Body of pancreas (tissue), 4 donors: ENCODE measurements around the gene GALNT9. TPM values are rescaled to one million over a fixed set of nuclear protein-coding genes. Genes with fewer than 3 reads are reported as not detected.

Source experiments
- ATAC-seq: fragments of 150-250 bp; one replicate; pipeline ENCODE4 v1.9.1; 2016
- DNase-seq, 4 donors: peaks; one replicate each; pipeline ENCODE4 v3.0.0-alpha.2; 2019
- H3K27ac ChIP-seq, 4 donors: fragments of 200-600 bp; sonication (generic); 1 replicate in 3 of 4; 2 replicates in 1 of 4; pipeline versions ENCODE4 v1.5.1 to v1.6.1; 2016 to 2019; ENCODE audit warnings: mild to moderate bottlenecking in 1 of 4, mixed read lengths in 1 of 4, moderate library complexity in 1 of 4
- H3K27me3 ChIP-seq, 2 donors: fragments of 200-600 bp; sonication (generic); one replicate each; pipeline ENCODE4 v1.6.0; 2016; ENCODE audit warnings: mild to moderate bottlenecking in 1 of 2
- H3K36me3 ChIP-seq, 2 donors: fragments of 200-600 bp; sonication (generic); replicated peaks in 1 of 2; 2 replicates each; pipeline ENCODE4 v1.5.1; 2016; ENCODE audit warnings: low read depth in 2 of 2; ENCODE audit not compliant: insufficient read depth in 1 of 2
- H3K4me1 ChIP-seq: fragments of 200-600 bp; sonication (generic); one replicate; pipeline ENCODE4 v1.6.0; 2016
- H3K4me3 ChIP-seq, 2 donors: fragments of 200-600 bp; sonication (generic); 1 replicate in 1 of 2; 2 replicates in 1 of 2; pipeline ENCODE4 v1.5.1; 2016 to 2019
- H3K9me3 ChIP-seq, 3 donors: fragments of 200-600 bp; sonication (generic); 1 replicate in 2 of 3; 2 replicates in 1 of 3; pipeline ENCODE4 v1.5.1; 2016
- CTCF ChIP-seq, 7 experiments: fragments of 450-650 bp in 4 of 7; fragments of 200-600 bp in 3 of 7; sonication (generic) in 3 of 7; IDR thresholded peaks; one replicate each; pipeline ENCODE4 v1.5.1; 2016 to 2019; ENCODE audit warnings: antibody characterized with exemption in 7 of 7
- POLR2A ChIP-seq, 3 donors: fragments of 450-650 bp; IDR thresholded peaks; one replicate each; pipeline ENCODE4 v1.6.1; 2016; ENCODE audit warnings: antibody characterized with exemption in 3 of 3, mild to moderate bottlenecking in 2 of 3
- WGBS, 2 donors: methylation state at CpG; one replicate each; pipeline ENCODE4 v1.1.5; 2017; 5-methylcytosine and 5-hydroxymethylcytosine counted together
- intact Hi-C: fragments of 100-400 bp; cut with DNase I; formaldehyde crosslinking; loops from one replicate; pipeline ENCODE4 v1.15.1; 2023
- total RNA-seq, 2 donors: library from RNA; depleted of rRNA; stranded (reverse); fragments of >200 nt; gene quantifications; one replicate each; pipeline ENCODE4 v1.1.0, GENCODE V29; 2016

Gene GALNT9
- total RNA-seq, 2 donors from 2014 or later = not detected

DNA sequence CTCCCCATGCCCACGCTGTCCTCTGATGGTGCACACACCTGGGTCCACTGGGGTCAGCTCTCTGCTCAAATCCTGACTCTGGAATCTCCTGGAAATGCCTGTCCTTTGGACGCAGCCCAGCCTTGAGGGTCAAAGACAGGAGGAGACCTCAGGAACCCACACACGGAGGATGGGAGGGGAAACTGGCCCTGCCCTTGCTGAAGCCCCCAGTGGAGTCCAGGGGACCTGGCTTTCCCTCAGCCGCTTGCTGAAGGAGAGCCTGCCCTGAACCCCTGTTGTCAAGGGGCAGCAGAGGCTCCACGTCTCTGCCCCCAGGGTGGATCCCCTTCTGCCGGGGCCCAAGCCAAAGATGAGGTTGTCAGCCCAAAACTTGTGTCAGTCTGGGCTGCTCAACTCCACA is 16.9 kb downstream of the GALNT9 start:
- 61 to 67% methylated on average over 4 to 6 of the region's 6 CpGs for WGBS, 2 donors
- intact Hi-C loops = no loop called here
- ATAC-seq = no peak
- TF ChIP-seq POLR2A (IDR thresholded peaks at IDR 0.05) (no peak), CTCF (IDR thresholded peaks at IDR 0.05) (no peak)
- no peaks in the 10 kb centered on the region for H3K4me1 ChIP-seq
- peaks cover 0 to 15% (median 0%) of the 10 kb centered on the region in 3 donors for H3K9me3 ChIP-seq
- H3K4me3 ChIP-seq = no peak overlapping the region
- no peaks in the 10 kb centered on the region for H3K36me3 ChIP-seq
- no peak for DNase-seq
- H3K27me3 ChIP-seq = no peaks in the 10 kb centered on the region
- H3K27ac ChIP-seq = no peak overlapping the region

DNA sequence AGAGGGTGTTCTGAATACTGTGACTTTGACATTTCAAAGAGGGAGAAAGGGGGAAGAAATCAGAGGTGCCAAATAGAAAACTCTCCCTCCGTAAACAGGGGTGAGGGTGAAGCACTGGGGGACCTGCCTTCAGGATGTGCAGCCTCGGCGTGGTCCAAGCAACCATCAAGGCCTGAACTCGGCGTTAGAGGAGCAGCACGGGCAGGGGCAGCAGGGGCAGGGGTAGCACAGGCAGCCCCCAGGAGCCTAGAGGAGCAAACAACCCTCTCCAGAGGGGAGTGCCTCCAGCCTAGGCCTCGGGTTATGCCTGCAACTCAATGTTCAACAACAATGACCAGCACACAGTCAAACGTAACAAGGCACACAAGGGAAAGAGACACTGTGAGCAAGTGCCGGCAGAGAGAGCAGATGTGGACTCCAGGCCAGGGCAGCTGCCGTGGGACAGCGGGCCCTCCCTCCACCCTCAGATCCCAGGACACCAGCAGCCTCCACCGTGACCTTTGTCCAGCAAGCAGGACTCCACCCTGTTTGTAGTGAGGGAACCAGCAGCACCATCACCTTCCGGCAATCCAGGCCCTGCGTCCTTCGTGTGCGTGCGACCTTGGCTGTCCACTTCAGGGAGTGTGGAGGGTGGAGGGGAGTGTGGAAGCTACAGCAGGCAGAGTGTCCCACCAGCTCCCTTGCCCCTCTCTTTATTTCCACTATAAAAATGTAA is 18.0 kb downstream of the GALNT9 start:
- Histone ChIP-seq H3K36me3 (no peaks in the 10 kb centered on the region), H3K4me1 (no peaks in the 10 kb centered on the region), H3K27ac (no peak overlapping the region), H3K27me3 (no peaks in the 10 kb centered on the region), H3K9me3 (peaks cover 0 to 15% (median 0%) of the 10 kb centered on the region in 3 donors), H3K4me3 (no peak overlapping the region)
- intact Hi-C loops = no loop called here
- no peak for TF ChIP-seq CTCF (IDR thresholded peaks at IDR 0.05)
- TF ChIP-seq POLR2A (IDR thresholded peaks at IDR 0.05) = no peak
- DNase-seq (no peak), ATAC-seq (no peak)
- 73 to 83% methylated on average over 15 to 17 of the region's 17 CpGs for WGBS, 2 donors

GRCh38 chr12:132310181-132311040 is 19.0 kb downstream of the GALNT9 start:
- intact Hi-C loops = no loop called here

GRCh38 chr12:132309596-132310086 is 19.7 kb downstream of the GALNT9 start:
- WGBS, 2 donors = 72 to 80% methylated on average over 21 of the region's 21 CpGs
- no peak overlapping the region for H3K27ac ChIP-seq
- peaks cover 0 to 15% (median 0%) of the 10 kb centered on the region in 3 donors for H3K9me3 ChIP-seq
- H3K36me3 ChIP-seq = no peaks in the 10 kb centered on the region
- TF ChIP-seq POLR2A (IDR thresholded peaks at IDR 0.05) (no peak), CTCF (IDR thresholded peaks at IDR 0.05) (no peak)
- no peaks in the 10 kb centered on the region for H3K4me1 ChIP-seq
- H3K4me3 ChIP-seq = no peak overlapping the region
- H3K27me3 ChIP-seq = no peaks in the 10 kb centered on the region
- DNase-seq = no peak
- ATAC-seq = no peak
- intact Hi-C loops = no loop called here

More at GRCh38 chr12:132310181-132311040, 19.0 kb downstream of the GALNT9 start:
- no peaks in the 10 kb centered on the region for H3K4me1 ChIP-seq
- no peak for TF ChIP-seq CTCF (IDR thresholded peaks at IDR 0.05)
- DNase-seq = no peak
- no peak overlapping the region for H3K4me3 ChIP-seq
- WGBS, 2 donors = 58 to 61% methylated on average over 28 to 33 of the region's 33 CpGs
- peaks cover 0 to 15% (median 0%) of the 10 kb centered on the region in 3 donors for H3K9me3 ChIP-seq
- no peaks in the 10 kb centered on the region for H3K36me3 ChIP-seq
- no peaks in the 10 kb centered on the region for H3K27me3 ChIP-seq
- ATAC-seq = no peak
- H3K27ac ChIP-seq = no peak overlapping the region
